ENCODE results near the gene IFI6. TPM values are rescaled to one million over a fixed set of nuclear protein-coding genes. Genes with fewer than 3 reads are reported as not detected.
"Not testable (repeated sequence)": the region's sequence is repeated elsewhere in the genome, so short reads cannot be mapped to it uniquely, and the experiment has no call there.

IFI6 gene
- total RNA-seq, 1 donor from 2014 or later = 42.1 TPM

- no peak for TF ChIP-seq CTCF (IDR thresholded peaks at IDR 0.05; ENCODE audit: insufficient read depth, low read length, poor library complexity, severe bottlenecking)
- Histone ChIP-seq H3K27me3 (ENCODE audit: control insufficient read depth, insufficient read depth, low read length) (peaks cover 3% of the 10 kb centered on the region), H3K36me3 (ENCODE audit: control insufficient read depth, insufficient read depth, low read length) (no peaks in the 10 kb centered on the region), H3K4me3 (ENCODE audit: low read depth, low read length) (no peak overlapping the region)
- no peak for DNase-seq (ENCODE audit: low read depth)
Measured at GRCh38 chr1:27624467-27625178, 47.4 kb downstream of the IFI6 start.

DNA sequence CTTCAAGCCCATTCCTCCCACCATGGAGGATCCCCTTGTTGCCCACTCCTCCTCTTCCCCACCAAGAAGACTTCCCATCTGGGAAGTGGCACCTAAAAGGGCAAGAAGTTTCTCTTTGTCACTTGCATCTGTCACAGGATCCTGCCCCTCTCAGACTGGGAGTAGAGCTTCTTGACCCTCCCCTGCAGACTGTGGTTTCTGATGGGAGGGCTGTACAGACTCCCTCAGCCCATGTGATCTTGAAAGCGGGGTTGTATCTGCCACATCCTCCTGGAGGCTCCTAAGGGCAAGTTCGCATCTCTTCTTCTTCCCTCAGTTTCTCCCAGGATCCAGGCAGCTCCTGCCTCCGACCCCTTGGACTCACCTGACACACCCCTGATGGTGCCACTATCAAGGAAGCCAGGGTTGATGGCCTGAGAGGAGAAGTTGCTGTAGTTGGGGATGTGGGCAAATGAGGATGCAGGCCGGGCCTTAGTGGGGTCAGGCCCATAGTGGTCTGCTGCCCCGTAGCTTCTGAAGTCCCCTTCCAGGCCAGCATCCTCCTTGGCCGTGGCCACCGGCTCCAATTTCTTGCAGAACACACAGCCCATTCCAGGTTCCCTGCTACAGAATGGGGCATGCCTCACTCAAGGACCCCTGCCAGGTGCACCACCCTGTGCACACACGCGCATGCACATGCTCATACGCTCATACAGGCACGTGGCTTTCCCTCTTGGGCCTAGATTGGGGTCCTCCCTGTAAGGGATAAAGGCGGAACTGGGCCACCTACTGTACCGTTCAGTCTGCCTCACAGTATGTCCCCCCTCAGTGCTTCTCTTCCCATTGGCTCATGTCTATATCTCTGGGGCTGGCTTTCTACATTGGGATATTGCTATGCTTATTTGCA, 48.4 kb downstream of the IFI6 start:
- DNase-seq (ENCODE audit: low read depth) = no peak
- no peaks in the 10 kb centered on the region for H3K36me3 ChIP-seq (ENCODE audit: control insufficient read depth, insufficient read depth, low read length)
- peaks cover under 1% of the 10 kb centered on the region for H3K27me3 ChIP-seq (ENCODE audit: control insufficient read depth, insufficient read depth, low read length)
- no peak for TF ChIP-seq CTCF (IDR thresholded peaks at IDR 0.05; ENCODE audit: insufficient read depth, low read length, poor library complexity, severe bottlenecking)
- no peak overlapping the region for H3K4me3 ChIP-seq (ENCODE audit: low read depth, low read length)

DNA sequence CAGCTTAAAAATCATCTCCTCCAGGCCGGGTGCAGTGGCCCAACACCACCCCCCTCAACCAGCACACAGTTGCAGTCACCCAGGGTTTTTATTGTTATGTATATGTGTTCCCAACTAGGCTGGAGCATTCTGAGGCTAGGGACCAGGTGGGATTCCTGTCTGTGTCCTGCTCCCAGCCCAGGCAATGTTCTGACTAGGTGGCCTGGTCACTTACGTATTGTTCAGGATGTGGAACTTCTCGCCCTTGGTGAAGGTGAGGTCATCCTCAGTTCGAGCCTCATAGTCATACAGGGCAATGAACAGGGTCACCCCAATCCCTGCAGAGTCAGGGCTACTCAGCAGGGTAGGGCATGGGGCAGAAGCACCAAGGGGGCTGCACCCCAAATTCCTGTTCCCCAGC, 49.2 kb downstream of the IFI6 start:
- DNase-seq (ENCODE audit: low read depth) = no peak
- no peak overlapping the region for H3K4me3 ChIP-seq (ENCODE audit: low read depth, low read length)
- H3K36me3 ChIP-seq (ENCODE audit: control insufficient read depth, insufficient read depth, low read length) = no peaks in the 10 kb centered on the region
- no peak for TF ChIP-seq CTCF (IDR thresholded peaks at IDR 0.05; ENCODE audit: insufficient read depth, low read length, poor library complexity, severe bottlenecking)
- no peaks in the 10 kb centered on the region for H3K27me3 ChIP-seq (ENCODE audit: control insufficient read depth, insufficient read depth, low read length)

- TF ChIP-seq CTCF (IDR thresholded peaks at IDR 0.05; ENCODE audit: insufficient read depth, low read length, poor library complexity, severe bottlenecking) = no peak
- Histone ChIP-seq H3K4me3 (ENCODE audit: low read depth, low read length) (no peak overlapping the region), H3K27me3 (ENCODE audit: control insufficient read depth, insufficient read depth, low read length) (no peaks in the 10 kb centered on the region), H3K36me3 (ENCODE audit: control insufficient read depth, insufficient read depth, low read length) (no peaks in the 10 kb centered on the region)
- no peak for DNase-seq (ENCODE audit: low read depth)
Measured at GRCh38 chr1:27621051-27621920, 50.7 kb downstream of the IFI6 start.

DNA sequence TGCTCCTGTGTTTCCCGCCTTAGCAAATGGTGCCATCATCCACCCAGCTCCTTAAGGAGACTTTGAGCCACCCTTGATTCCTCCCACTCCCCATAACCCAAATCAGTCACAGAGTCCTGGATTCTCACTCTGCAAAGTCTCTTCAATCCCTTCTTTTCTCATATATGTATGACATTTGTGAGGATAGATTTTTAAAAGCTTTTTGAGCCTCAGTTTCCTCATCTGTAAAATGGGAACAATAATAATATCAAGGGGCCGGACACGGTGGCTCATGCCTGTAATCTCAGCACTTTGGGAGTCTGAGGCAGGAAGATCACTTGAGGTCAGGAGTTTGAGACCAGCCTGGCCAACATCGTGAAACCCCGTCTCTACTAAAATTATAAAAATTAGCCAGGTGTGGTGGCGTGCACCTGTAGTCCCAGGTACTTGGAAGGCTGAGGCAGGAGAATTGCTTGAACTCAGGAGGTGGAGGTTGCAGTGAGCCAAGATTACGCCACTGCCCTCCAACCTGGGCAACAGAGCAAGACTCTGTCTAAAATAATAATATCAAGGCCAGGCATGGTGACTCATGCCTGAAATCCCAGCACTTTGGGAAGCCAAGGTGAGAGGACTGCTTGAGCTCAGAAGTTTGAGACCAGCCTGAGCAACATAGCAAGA, 52.1 kb downstream of the IFI6 start:
- H3K36me3 ChIP-seq (ENCODE audit: control insufficient read depth, insufficient read depth, low read length); DNase-seq (ENCODE audit: low read depth); H3K4me3 ChIP-seq (ENCODE audit: low read depth, low read length); H3K27me3 ChIP-seq (ENCODE audit: control insufficient read depth, insufficient read depth, low read length): not testable (repeated sequence)

Data from kidney epithelial cell (primary cell).